Aorta (tissue), 5 donors: ENCODE measurements around the gene ZNF345. TPM values are rescaled to one million over a fixed set of nuclear protein-coding genes. Genes with fewer than 3 reads are reported as not detected.

Experiments
- ATAC-seq: fragments of 200-7000 bp; cut with Tn5 transposase; one replicate; pipeline ENCODE4 v1.9.1; 2022; ENCODE audit warnings: moderate library complexity; ENCODE audit not compliant: low FRiP score
- DNase-seq, 2 donors: peaks; one replicate each; pipeline ENCODE4 v3.0.0-alpha.2; 2020
- H3K27ac ChIP-seq, 2 donors: one replicate each; pipeline ENCODE4 v1.5.1; 2013; ENCODE audit warnings: low read length in 2 of 2, mild to moderate bottlenecking in 2 of 2, moderate library complexity in 2 of 2, control low read depth in 1 of 2, inconsistent platforms in 1 of 2, low read depth in 1 of 2
- H3K27me3 ChIP-seq, 2 donors: one replicate each; pipeline ENCODE4 v1.6.1; 2013; ENCODE audit warnings: control low read depth in 1 of 2, low read length in 1 of 2, mild to moderate bottlenecking in 1 of 2, moderate library complexity in 1 of 2; ENCODE audit not compliant: insufficient read depth in 2 of 2, control insufficient read depth in 1 of 2
- H3K36me3 ChIP-seq, 2 donors: one replicate each; pipeline ENCODE4 v1.6.1; 2013; ENCODE audit warnings: control low read depth in 1 of 2, low read length in 1 of 2, mild to moderate bottlenecking in 1 of 2; ENCODE audit not compliant: insufficient read depth in 2 of 2, control insufficient read depth in 1 of 2
- H3K4me1 ChIP-seq, 2 donors: one replicate each; pipeline ENCODE4 v1.6.1; 2013; ENCODE audit warnings: low read length in 2 of 2, control low read depth in 1 of 2, mild to moderate bottlenecking in 1 of 2, moderate library complexity in 1 of 2; ENCODE audit not compliant: insufficient read depth in 2 of 2, control insufficient read depth in 1 of 2
- H3K4me3 ChIP-seq, 2 donors: one replicate each; pipeline ENCODE4 v1.5.1; 2013; ENCODE audit warnings: low read length in 2 of 2, control low read depth in 1 of 2, mild to moderate bottlenecking in 1 of 2
- H3K9me3 ChIP-seq: one replicate; pipeline ENCODE4 v1.6.1; 2013; ENCODE audit warnings: mild to moderate bottlenecking, low read length; ENCODE audit not compliant: control insufficient read depth
- WGBS, 2 donors: extraction: QIAGEN DNeasy Blood & Tissue Kit; methylation state at CpG; one replicate each; pipeline ENCODE4 v1.1.7; 2013; 5-methylcytosine and 5-hydroxymethylcytosine counted together
- intact Hi-C, 2 donors: fragments of 100-400 bp; cut with DNase I; formaldehyde crosslinking; loops; one replicate each; pipeline versions ENCODE4 v1.14.2 to v1.15.0; 2022
- polyA plus RNA-seq, 2 donors: library from polyadenylated mRNA; stranded (reverse); fragments of 200-250 nt; gene quantifications; one replicate each; pipeline ENCODE4 v1.2.3, GENCODE V29; 2013
- total RNA-seq, 2 donors: library from RNA; stranded (reverse); fragmentation: NEBNext Ultra II Directional; extraction: Animal tissue kit (Norgen Biotek cat#: 25700); gene quantifications; one replicate each; pipeline ENCODE4 v1.2.1, GENCODE V29; 2021
- donor health status: healthy with polysubstance abuse.
- donor health status: Bipolar disorder and iron deficiency.
- donor health status: DM: no; HTN: no; CAD: no.
- donor health status: DM: no; HTN: no; CAD: no.
- donor health status: DM: yes; HTN: yes; CAD: no.

ZNF345 gene
- total and polyA plus RNA-seq, 4 donors, result 4.0 to 10.7 (median 7.3) TPM

GRCh38 chr19:36894849-36895383, 44.2 kb downstream of the ZNF345 start:
- ATAC-seq (no peak), DNase-seq (no peak)
- Histone ChIP-seq H3K9me3 (peaks cover 18% of the 10 kb centered on the region), H3K36me3 (peaks cover 14 to 28% of the 10 kb centered on the region in 2 donors), H3K4me1 (no peaks in the 10 kb centered on the region), H3K27ac (no peak overlapping the region), H3K27me3 (no peaks in the 10 kb centered on the region), H3K4me3 (no peak overlapping the region)
- intact Hi-C loops, result no loop called here
- 96 to 98% methylated on average over 2 of the region's 2 CpGs for WGBS, 2 donors

GRCh38 chr19:36898422-36898821, 47.7 kb downstream of the ZNF345 start:
- no peak overlapping the region for H3K27ac ChIP-seq
- WGBS, 2 donors, result 97 to 98% methylated on average over 4 of the region's 4 CpGs
- H3K4me1 ChIP-seq, result no peaks in the 10 kb centered on the region
- no peak overlapping the region for H3K4me3 ChIP-seq
- DNase-seq, result no peak
- intact Hi-C loops, result no loop called here
- H3K9me3 ChIP-seq, result peaks cover 20% of the 10 kb centered on the region
- peaks cover 4 to 13% of the 10 kb centered on the region in 2 donors for H3K36me3 ChIP-seq
- H3K27me3 ChIP-seq, result no peaks in the 10 kb centered on the region
- no peak for ATAC-seq

GRCh38 chr19:36915992-36916830, 65.5 kb downstream of the ZNF345 start, which contains the start of the genes ZNF568 and ZNF829:
Gene ZNF568, plus strand, starts transcription at chr19:36916332. Its CDS starts 6,439 bp downstream, at chr19:36922771.
Gene ZNF829, minus strand, starts transcription at chr19:36916291. Its CDS starts 1,124 bp downstream, at chr19:36915167.
- H3K4me3 ChIP-seq, result peak within 1 kb of the TSS; percentile 77 to 81
- intact Hi-C loops, result loop anchor here (5.0 kb wide), 3 partner anchors 56 to 306 kb away; partner anchors contain the start of gene ZNF345 (in 1 of the 2)
- no peaks in the 10 kb centered on the region for H3K9me3 ChIP-seq
- H3K4me1 ChIP-seq, result no peaks in the 10 kb centered on the region
- ATAC-seq (peak; percentile 96), DNase-seq (peak; percentile 94 to 97)
- peaks cover 0 to 7% of the 10 kb centered on the region in 2 donors for H3K36me3 ChIP-seq
- H3K27ac ChIP-seq, result peak within 1 kb of the TSS; percentile 45 to 97
- no peaks in the 10 kb centered on the region for H3K27me3 ChIP-seq
- WGBS, 2 donors, result 1% methylated on average over 57 of the region's 57 CpGs

DNA sequence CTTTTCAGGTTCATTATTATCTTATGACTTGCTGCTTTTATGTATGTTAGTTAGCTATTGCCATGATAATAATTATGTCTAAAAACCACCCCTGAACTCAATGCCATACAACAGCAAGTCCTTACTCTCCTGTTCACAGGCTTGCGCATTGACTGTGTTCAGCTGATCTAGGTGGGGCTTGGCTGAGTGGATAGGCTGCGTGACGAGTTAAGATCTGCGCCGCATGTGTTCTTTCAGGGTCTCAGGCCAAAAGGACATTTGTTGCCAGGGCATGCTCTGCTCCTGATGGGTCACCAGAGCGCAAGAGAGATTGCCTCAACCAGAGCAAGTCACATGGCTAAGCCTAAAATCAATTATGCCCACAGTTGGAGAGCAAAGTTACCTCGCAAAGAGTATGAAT, 66.3 kb downstream of the ZNF345 start:
- DNase-seq (no peak), ATAC-seq (no peak)
- H3K4me1 ChIP-seq, result no peaks in the 10 kb centered on the region
- intact Hi-C loops, result loop anchor here (5.0 kb wide), 3 partner anchors 55 to 305 kb away; partner anchors contain the start of gene ZNF345 (in 1 of the 2)
- H3K27me3 ChIP-seq, result no peaks in the 10 kb centered on the region
- WGBS, 2 donors, result 24 to 27% methylated on average over 7 of the region's 7 CpGs
- no peak overlapping the region for H3K27ac ChIP-seq
- H3K4me3 ChIP-seq, result peak overlapping the region; percentile 77 to 81
- H3K9me3 ChIP-seq, result peaks cover under 1% of the 10 kb centered on the region
- H3K36me3 ChIP-seq, result peaks cover under 1% of the 10 kb centered on the region in 2 donors

DNA sequence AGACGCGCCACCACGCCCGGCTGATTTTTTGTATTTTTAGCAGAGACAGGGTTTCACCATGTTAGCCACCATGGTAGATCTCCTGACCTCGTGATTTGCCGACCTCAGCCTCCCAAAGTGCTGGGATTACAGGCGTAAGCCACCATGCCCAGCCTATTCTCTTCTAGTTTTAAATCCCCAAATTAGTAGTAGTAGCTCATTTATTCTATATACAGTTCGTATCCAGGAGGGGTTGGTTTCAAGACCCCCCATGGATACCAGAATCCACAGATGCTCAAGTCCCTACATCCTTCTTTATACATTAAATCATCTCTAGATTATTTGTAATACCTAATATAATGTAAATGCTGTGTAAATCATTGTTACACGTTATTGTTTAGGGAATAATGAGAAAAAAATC, 67.4 kb downstream of the ZNF345 start:
- WGBS, 2 donors, result 95 to 97% methylated on average over 9 of the region's 9 CpGs
- no peak overlapping the region for H3K27ac ChIP-seq
- H3K4me1 ChIP-seq, result no peaks in the 10 kb centered on the region
- intact Hi-C loops, result loop anchor here (5.0 kb wide), 3 partner anchors 54 to 304 kb away; partner anchors contain the start of gene ZNF345 (in 1 of the 2)
- no peaks in the 10 kb centered on the region for H3K27me3 ChIP-seq
- ATAC-seq (no peak), DNase-seq (no peak)
- no peak overlapping the region for H3K4me3 ChIP-seq
- peaks cover 2% of the 10 kb centered on the region for H3K9me3 ChIP-seq
- H3K36me3 ChIP-seq, result peaks cover 2 to 6% of the 10 kb centered on the region in 2 donors

Other genes with a start within 250 kb of the ZNF345 start
- 10 to 100 TPM in 1 of 2 donors, 1 to 10 TPM in 1; 5.6 to 10.3 TPM for gene ZNF382, start 245.6 kb upstream of the ZNF345 start, total RNA-seq
- 1 to 10 TPM in 1 of 2 donors, under 1 TPM in 1; 0.50 to 2.0 TPM for gene ZNF382, start 245.6 kb upstream of the ZNF345 start, polyA plus RNA-seq
- gene ZNF461, start 184.0 kb upstream of the ZNF345 start, total RNA-seq, result 10 to 100 TPM in 1 of 2 donors, 1 to 10 TPM in 1; 7.8 to 11.2 TPM
- gene ZNF461, start 184.0 kb upstream of the ZNF345 start, polyA plus RNA-seq, result 10 to 100 TPM in 1 of 2 donors, 1 to 10 TPM in 1; 5.6 to 11.0 TPM
- gene ZNF567, start 163.3 kb upstream of the ZNF345 start, total RNA-seq, result 10 to 100 TPM in 1 of 2 donors, 1 to 10 TPM in 1; 7.9 to 11.2 TPM
- 1 to 10 TPM in 1 of 2 donors, under 1 TPM in 1; 0.88 to 4.3 TPM for gene ZNF567, start 163.3 kb upstream of the ZNF345 start, polyA plus RNA-seq
- gene ZNF850, start 78.1 kb upstream of the ZNF345 start, total RNA-seq, result 1 to 10 TPM; 3.6 to 4.2 TPM
- gene ZNF850, start 78.1 kb upstream of the ZNF345 start, polyA plus RNA-seq, result under 1 TPM; 0.13 to 0.59 TPM
- gene ZNF790, start 12.5 kb upstream of the ZNF345 start, total RNA-seq, result 10 to 100 TPM in 1 of 2 donors, 1 to 10 TPM in 1; 7.6 to 11.8 TPM
- 1 to 10 TPM; 1.9 to 5.5 TPM for gene ZNF790, start 12.5 kb upstream of the ZNF345 start, polyA plus RNA-seq
- gene ZNF829, start 65.4 kb downstream of the ZNF345 start, total RNA-seq, result 1 to 10 TPM; 3.1 to 3.5 TPM
- gene ZNF829, start 65.4 kb downstream of the ZNF345 start, polyA plus RNA-seq, result 1 to 10 TPM in 1 of 2 donors, under 1 TPM in 1; 0.75 to 2.6 TPM
- 10 to 100 TPM; 14.0 to 15.8 TPM for gene ZNF568, start 65.5 kb downstream of the ZNF345 start, total RNA-seq
- gene ZNF568, start 65.5 kb downstream of the ZNF345 start, polyA plus RNA-seq, result 1 to 10 TPM; 6.4 to 7.8 TPM
- 10 to 100 TPM in 1 of 2 donors, 1 to 10 TPM in 1; 9.2 to 11.8 TPM for gene ZNF420, start 227.6 kb downstream of the ZNF345 start, total RNA-seq
- gene ZNF420, start 227.6 kb downstream of the ZNF345 start, polyA plus RNA-seq, result 1 to 10 TPM; 1.1 to 5.6 TPM